GM23338 (cell line): ENCODE data around the gene RASGRF2. TPM values are rescaled to one million over a fixed set of nuclear protein-coding genes. Genes with fewer than 3 reads are reported as not detected.

Experiments used
- ATAC-seq: fragments of 200-7000 bp; cut with Tn5 transposase; 3 replicates; pipeline ENCODE4 v1.9.1; 2020
- DNase-seq: peaks from one replicate; pipeline ENCODE4 v3.0.0-alpha.2; 2015; ENCODE audit warnings: low spot score
- H2AFZ ChIP-seq: fragments of 200-600 bp; sonication (generic); 2 replicates; pipeline ENCODE4 v1.8.0; 2016; ENCODE audit warnings: antibody characterized with exemption, mild to moderate bottlenecking, moderate library complexity
- H3F3A ChIP-seq: fragments of 200-600 bp; sonication (generic); replicated peaks from 2 replicates; pipeline ENCODE4 v1.8.0; 2017; ENCODE audit warnings: antibody characterized with exemption, mixed run types, low read depth
- H3K27ac ChIP-seq: fragments of 200-600 bp; sonication (generic); 2 replicates; pipeline ENCODE4 v1.6.1; 2016; ENCODE audit warnings: low read depth
- H3K27me3 ChIP-seq: fragments of 200-600 bp; sonication (generic); 2 replicates; pipeline ENCODE4 v1.8.0; 2016; ENCODE audit warnings: mild to moderate bottlenecking, mixed run types, moderate library complexity; ENCODE audit not compliant: insufficient read depth
- H3K36me3 ChIP-seq: fragments of 200-600 bp; sonication (generic); 2 replicates; pipeline ENCODE4 v1.8.0; 2016; ENCODE audit warnings: mild to moderate bottlenecking; ENCODE audit not compliant: insufficient read depth
- H3K4me1 ChIP-seq: fragments of 200-600 bp; sonication (generic); 2 replicates; pipeline ENCODE4 v1.8.0; 2016; ENCODE audit warnings: mild to moderate bottlenecking, moderate library complexity; ENCODE audit not compliant: insufficient read depth
- H3K4me2 ChIP-seq: fragments of 200-600 bp; sonication (generic); 2 replicates; pipeline ENCODE4 v1.7.1; 2017; ENCODE audit warnings: mixed run types
- H3K4me3 ChIP-seq: fragments of 200-600 bp; sonication (generic); 2 replicates; pipeline ENCODE4 v1.6.1; 2016; ENCODE audit warnings: mixed run types
- H3K79me2 ChIP-seq: fragments of 200-600 bp; sonication (generic); replicated peaks from 2 replicates; pipeline ENCODE4 v1.8.0; 2017; ENCODE audit warnings: mild to moderate bottlenecking; ENCODE audit not compliant: insufficient read depth
- H3K9me2 ChIP-seq: fragments of 200-600 bp; sonication (generic); 2 replicates; pipeline ENCODE4 v1.8.0; 2017; ENCODE audit not compliant: insufficient read depth
- H4K20me1 ChIP-seq: fragments of 200-600 bp; sonication (generic); replicated peaks from 2 replicates; pipeline ENCODE4 v1.8.0; 2017; ENCODE audit warnings: mild to moderate bottlenecking; ENCODE audit not compliant: insufficient read depth
- H3K27ac Mint-ChIP-seq: 2 replicates; pipeline ENCODE4 v1.8.0; 2020; ENCODE audit warnings: inconsistent platforms, mild to moderate bottlenecking, moderate library complexity, mixed read lengths
- H3K27me3 Mint-ChIP-seq: 3 replicates; pipeline ENCODE4 v1.8.0; 2022; ENCODE audit warnings: low read depth, mild to moderate bottlenecking, moderate library complexity, mixed read lengths, inconsistent platforms; ENCODE audit not compliant: insufficient read depth, poor library complexity
- H3K36me3 Mint-ChIP-seq: 3 replicates; pipeline ENCODE4 v1.8.0; 2021; ENCODE audit warnings: low read depth, mild to moderate bottlenecking, inconsistent platforms, moderate library complexity, mixed read lengths
- H3K4me1 Mint-ChIP-seq: 3 replicates; pipeline ENCODE4 v1.8.0; 2020; ENCODE audit warnings: mild to moderate bottlenecking, inconsistent platforms, mixed read lengths
- H3K4me3 Mint-ChIP-seq: 3 replicates; pipeline ENCODE4 v1.8.0; 2021; ENCODE audit warnings: moderate library complexity, mild to moderate bottlenecking, inconsistent platforms, mixed read lengths
- H3K9me3 Mint-ChIP-seq: 3 replicates; pipeline ENCODE4 v1.8.0; 2020; ENCODE audit warnings: moderate library complexity, mild to moderate bottlenecking, inconsistent platforms, mixed read lengths
- CREB1 ChIP-seq: fragments of 250-450 bp; sonication (Bioruptor Pico); IDR thresholded peaks from 2 replicates; pipeline ENCODE4 v1.5.0; 2020; ENCODE audit warnings: low read depth, mild to moderate bottlenecking, moderate library complexity
- EZH2phosphoT487 ChIP-seq: fragments of 200-600 bp; sonication (generic); IDR thresholded peaks from one replicate; pipeline ENCODE4 v1.8.1; 2018; ENCODE audit warnings: antibody characterized with exemption; ENCODE audit not compliant: unreplicated experiment
- polyA plus RNA-seq: library from polyadenylated mRNA; unstranded; fragments of >200 nt; fragmentation: Nextera tagmentation; extraction: Ambion mirVana; gene quantifications from 2 replicates; pipeline ENCODE4 v1.2.1, GENCODE V29; 2016
- total RNA-seq: library from RNA; depleted of rRNA; stranded (reverse); fragments of >200 nt; shearing (Covaris generic); gene quantifications from 2 replicates; pipeline ENCODE4 v1.2.3, GENCODE V29; 2014
- TF ChIP-seq, protein P1 (sequence below): fragments of 250-450 bp; sonication (Bioruptor Pico); IDR thresholded peaks from 2 replicates; pipeline ENCODE4 v1.5.0; 2020; ENCODE audit warnings: mild to moderate bottlenecking, moderate library complexity
- TF ChIP-seq, protein P2 (sequence below): IDR thresholded peaks from one replicate; pipeline ENCODE4 v1.6.1; 2018; ENCODE audit warnings: antibody characterized with exemption; ENCODE audit not compliant: unreplicated experiment

The RASGRF2 gene
- total and polyA plus RNA-seq, 2 experiments from 2014 or later = 5.0 to 19.2 TPM

DNA sequence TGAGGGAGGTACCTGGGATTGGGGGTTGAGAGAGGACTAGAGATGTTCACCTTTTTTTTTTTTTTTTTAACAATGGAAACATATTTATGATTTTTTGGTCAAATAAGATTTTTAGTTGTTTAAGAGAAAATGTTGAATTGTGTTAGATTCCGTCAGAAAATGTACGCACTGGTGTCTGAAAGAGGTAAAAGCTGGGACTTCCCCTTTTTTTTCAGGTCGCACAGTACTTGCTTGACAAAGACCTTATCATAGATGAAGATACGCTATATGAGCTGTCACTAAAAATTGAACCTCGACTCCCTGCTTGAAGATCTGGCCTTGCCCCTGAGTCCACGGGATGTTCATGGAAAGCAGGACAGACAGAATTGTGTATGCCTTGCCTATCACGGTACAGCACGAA is 265.3 kb downstream of the RASGRF2 start (continued):
- TF ChIP-seq, protein P1, sequence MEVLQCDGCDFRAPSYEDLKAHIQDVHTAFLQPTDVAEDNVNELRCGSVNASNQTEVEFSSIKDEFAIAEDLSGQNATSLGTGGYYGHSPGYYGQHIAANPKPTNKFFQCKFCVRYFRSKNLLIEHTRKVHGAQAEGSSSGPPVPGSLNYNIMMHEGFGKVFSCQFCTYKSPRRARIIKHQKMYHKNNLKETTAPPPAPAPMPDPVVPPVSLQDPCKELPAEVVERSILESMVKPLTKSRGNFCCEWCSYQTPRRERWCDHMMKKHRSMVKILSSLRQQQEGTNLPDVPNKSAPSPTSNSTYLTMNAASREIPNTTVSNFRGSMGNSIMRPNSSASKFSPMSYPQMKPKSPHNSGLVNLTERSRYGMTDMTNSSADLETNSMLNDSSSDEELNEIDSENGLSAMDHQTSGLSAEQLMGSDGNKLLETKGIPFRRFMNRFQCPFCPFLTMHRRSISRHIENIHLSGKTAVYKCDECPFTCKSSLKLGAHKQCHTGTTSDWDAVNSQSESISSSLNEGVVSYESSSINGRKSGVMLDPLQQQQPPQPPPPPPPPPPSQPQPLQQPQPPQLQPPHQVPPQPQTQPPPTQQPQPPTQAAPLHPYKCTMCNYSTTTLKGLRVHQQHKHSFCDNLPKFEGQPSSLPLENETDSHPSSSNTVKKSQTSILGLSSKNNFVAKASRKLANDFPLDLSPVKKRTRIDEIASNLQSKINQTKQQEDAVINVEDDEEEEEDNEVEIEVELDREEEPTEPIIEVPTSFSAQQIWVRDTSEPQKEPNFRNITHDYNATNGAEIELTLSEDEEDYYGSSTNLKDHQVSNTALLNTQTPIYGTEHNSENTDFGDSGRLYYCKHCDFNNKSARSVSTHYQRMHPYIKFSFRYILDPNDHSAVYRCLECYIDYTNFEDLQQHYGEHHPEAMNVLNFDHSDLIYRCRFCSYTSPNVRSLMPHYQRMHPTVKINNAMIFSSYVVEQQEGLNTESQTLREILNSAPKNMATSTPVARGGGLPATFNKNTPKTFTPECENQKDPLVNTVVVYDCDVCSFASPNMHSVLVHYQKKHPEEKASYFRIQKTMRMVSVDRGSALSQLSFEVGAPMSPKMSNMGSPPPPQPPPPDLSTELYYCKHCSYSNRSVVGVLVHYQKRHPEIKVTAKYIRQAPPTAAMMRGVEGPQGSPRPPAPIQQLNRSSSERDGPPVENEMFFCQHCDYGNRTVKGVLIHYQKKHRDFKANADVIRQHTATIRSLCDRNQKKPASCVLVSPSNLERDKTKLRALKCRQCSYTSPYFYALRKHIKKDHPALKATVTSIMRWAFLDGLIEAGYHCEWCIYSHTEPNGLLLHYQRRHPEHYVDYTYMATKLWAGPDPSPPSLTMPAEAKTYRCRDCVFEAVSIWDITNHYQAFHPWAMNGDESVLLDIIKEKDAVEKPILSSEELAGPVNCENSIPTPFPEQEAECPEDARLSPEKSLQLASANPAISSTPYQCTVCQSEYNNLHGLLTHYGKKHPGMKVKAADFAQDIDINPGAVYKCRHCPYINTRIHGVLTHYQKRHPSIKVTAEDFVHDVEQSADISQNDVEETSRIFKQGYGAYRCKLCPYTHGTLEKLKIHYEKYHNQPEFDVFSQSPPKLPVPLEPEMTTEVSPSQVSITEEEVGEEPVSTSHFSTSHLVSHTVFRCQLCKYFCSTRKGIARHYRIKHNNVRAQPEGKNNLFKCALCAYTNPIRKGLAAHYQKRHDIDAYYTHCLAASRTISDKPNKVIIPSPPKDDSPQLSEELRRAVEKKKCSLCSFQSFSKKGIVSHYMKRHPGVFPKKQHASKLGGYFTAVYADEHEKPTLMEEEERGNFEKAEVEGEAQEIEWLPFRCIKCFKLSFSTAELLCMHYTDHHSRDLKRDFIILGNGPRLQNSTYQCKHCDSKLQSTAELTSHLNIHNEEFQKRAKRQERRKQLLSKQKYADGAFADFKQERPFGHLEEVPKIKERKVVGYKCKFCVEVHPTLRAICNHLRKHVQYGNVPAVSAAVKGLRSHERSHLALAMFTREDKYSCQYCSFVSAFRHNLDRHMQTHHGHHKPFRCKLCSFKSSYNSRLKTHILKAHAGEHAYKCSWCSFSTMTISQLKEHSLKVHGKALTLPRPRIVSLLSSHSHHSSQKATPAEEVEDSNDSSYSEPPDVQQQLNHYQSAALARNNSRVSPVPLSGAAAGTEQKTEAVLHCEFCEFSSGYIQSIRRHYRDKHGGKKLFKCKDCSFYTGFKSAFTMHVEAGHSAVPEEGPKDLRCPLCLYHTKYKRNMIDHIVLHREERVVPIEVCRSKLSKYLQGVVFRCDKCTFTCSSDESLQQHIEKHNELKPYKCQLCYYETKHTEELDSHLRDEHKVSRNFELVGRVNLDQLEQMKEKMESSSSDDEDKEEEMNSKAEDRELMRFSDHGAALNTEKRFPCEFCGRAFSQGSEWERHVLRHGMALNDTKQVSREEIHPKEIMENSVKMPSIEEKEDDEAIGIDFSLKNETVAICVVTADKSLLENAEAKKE (CRISPR knock-in tag) = no peak
- no peak for TF ChIP-seq EZH2phosphoT487
- TF ChIP-seq, protein P2, sequence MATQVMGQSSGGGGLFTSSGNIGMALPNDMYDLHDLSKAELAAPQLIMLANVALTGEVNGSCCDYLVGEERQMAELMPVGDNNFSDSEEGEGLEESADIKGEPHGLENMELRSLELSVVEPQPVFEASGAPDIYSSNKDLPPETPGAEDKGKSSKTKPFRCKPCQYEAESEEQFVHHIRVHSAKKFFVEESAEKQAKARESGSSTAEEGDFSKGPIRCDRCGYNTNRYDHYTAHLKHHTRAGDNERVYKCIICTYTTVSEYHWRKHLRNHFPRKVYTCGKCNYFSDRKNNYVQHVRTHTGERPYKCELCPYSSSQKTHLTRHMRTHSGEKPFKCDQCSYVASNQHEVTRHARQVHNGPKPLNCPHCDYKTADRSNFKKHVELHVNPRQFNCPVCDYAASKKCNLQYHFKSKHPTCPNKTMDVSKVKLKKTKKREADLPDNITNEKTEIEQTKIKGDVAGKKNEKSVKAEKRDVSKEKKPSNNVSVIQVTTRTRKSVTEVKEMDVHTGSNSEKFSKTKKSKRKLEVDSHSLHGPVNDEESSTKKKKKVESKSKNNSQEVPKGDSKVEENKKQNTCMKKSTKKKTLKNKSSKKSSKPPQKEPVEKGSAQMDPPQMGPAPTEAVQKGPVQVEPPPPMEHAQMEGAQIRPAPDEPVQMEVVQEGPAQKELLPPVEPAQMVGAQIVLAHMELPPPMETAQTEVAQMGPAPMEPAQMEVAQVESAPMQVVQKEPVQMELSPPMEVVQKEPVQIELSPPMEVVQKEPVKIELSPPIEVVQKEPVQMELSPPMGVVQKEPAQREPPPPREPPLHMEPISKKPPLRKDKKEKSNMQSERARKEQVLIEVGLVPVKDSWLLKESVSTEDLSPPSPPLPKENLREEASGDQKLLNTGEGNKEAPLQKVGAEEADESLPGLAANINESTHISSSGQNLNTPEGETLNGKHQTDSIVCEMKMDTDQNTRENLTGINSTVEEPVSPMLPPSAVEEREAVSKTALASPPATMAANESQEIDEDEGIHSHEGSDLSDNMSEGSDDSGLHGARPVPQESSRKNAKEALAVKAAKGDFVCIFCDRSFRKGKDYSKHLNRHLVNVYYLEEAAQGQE = no peak

DNA sequence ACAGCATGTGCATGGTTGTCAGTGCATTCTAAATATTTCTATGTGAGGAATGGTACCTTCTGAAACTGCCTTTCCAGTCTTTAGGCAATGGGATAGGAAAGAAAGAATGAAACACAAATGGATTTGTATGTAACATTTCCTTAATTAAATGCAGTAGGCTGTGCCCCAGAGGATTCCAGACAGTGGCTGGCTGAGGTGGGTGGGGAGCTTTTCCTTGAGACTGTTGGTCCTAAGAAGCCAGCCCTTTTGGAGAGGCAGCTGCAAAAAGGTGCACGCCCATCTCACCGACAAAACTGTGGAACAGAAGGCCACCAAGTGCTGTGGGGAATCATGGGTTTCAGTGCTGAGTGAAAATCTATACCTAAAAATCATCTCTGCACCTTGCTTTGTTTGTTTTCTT is 266.1 kb downstream of the RASGRF2 start:
- Histone ChIP-seq H3F3A (no peaks in the 10 kb centered on the region), H3K4me3 (no peak overlapping the region), H2AFZ (no peak overlapping the region), H3K36me3 (no peaks in the 10 kb centered on the region), H3K79me2 (no peaks in the 10 kb centered on the region), H3K27ac (no peak overlapping the region), H3K4me1 (0 out of 2 replicates have a peak, but pooled peaks cover 7% of the 10 kb centered on the region), H3K4me2 (no peak overlapping the region), H3K9me2 (no peaks in the 10 kb centered on the region), H4K20me1 (no peaks in the 10 kb centered on the region), H3K27me3 (no peaks in the 10 kb centered on the region)
- DNase-seq (no peak), ATAC-seq (no peak)
- Mint-ChIP-seq H3K27ac (no peak overlapping the region), H3K9me3 (no peaks in the 10 kb centered on the region), H3K27me3 (no peaks in the 10 kb centered on the region), H3K4me3 (no peak overlapping the region), H3K4me1 (no peaks in the 10 kb centered on the region), H3K36me3 (no peaks in the 10 kb centered on the region)
- TF ChIP-seq CREB1 (CRISPR knock-in tag) = no peak
